GM10248 (cell line): Measurements from ENCODE around the gene TOB1.

Source experiments
- CTCF ChIA-PET: fragments of 300-600 bp; sonication (Branson Sonifier 250); formaldehyde crosslinking; extraction: SDS; loops from one replicate; lab custom pipeline; 2021; ENCODE audit warnings: antibody characterized with exemption; lab: Yijun Ruan, JAX
- POLR2A ChIA-PET: fragments of 350-650 bp; sonication (Branson Sonifier 250); formaldehyde crosslinking; extraction: SDS; loops from one replicate; lab custom pipeline; 2020; ENCODE audit warnings: antibody characterized with exemption; lab: Yijun Ruan, JAX
- DNase-seq: peaks from one replicate; pipeline ENCODE4 v3.0.0; 2012; ENCODE audit errors: extremely low spot score
- CTCF ChIP-seq: IDR thresholded peaks from 2 replicates; pipeline ENCODE4 v1.5.1; 2012; ENCODE audit warnings: mild to moderate bottlenecking, low read depth; ENCODE audit errors: extremely low read depth, missing control alignments, control extremely low read depth

The TOB1 gene

GRCh38 chr17:50890675-50891516, 24.7 kb upstream of the TOB1 start:
- POLR2A ChIA-PET = no interaction called here
- no peak for DNase-seq
- CTCF ChIA-PET = interaction anchor here (1.1 to 1.8 kb wide), 3 partner anchors 10 to 21 kb away, joined by 4 read pairs; no protein-coding TSS in a partner anchor
- no peak for TF ChIP-seq CTCF

GRCh38 chr17:50889528-50890118, 23.5 kb upstream of the TOB1 start:
- no peak for DNase-seq
- POLR2A ChIA-PET = interaction anchor here (1.5 kb wide), 1 partner anchor 24 kb away, joined by 4 read pairs; the partner anchor contains the start of gene TOB1
- TF ChIP-seq CTCF = no peak
- CTCF ChIA-PET = interaction anchor here (1.1 to 1.8 kb wide), 3 partner anchors 11 to 22 kb away, joined by 4 read pairs; no protein-coding TSS in a partner anchor

GRCh38 chr17:50887705-50888245, 21.6 kb upstream of the TOB1 start:
- POLR2A ChIA-PET = interaction anchor here (1.1 kb wide), 1 partner anchor 22 kb away, joined by 4 read pairs; the partner anchor contains the start of gene TOB1
- no peak for TF ChIP-seq CTCF
- CTCF ChIA-PET = interaction anchor here (1.1 to 1.5 kb wide), 4 partner anchors 15 to 104 kb away, joined by 3 to 4 read pairs (median 3); no protein-coding TSS in a partner anchor
- no peak for DNase-seq

- POLR2A ChIA-PET = interaction anchor here (2.0 kb wide), 1 partner anchor 19 kb away, joined by 8 read pairs; the partner anchor contains the start of gene TOB1
- CTCF ChIA-PET = interaction anchor here (0.8 to 1.8 kb wide), 10 partner anchors 10 to 102 kb away, joined by 3 to 5 read pairs (median 3); no protein-coding TSS in a partner anchor
- no peak for TF ChIP-seq CTCF
- DNase-seq = no peak
These were observed 18.5 kb upstream of the TOB1 start for GRCh38 chr17:50884439-50885311.

GRCh38 chr17:50883850-50884438, 17.8 kb upstream of the TOB1 start:
- DNase-seq = peak; percentile 49
- ChIA-PET POLR2A (interaction anchor here (2.0 kb wide), 1 partner anchor 18 kb away, joined by 8 read pairs; the partner anchor contains the start of gene TOB1), CTCF (interaction anchor here (0.8 to 1.8 kb wide), 8 partner anchors 11 to 101 kb away, joined by 3 to 5 read pairs (median 3); no protein-coding TSS in a partner anchor)
- no peak for TF ChIP-seq CTCF
